Trophoblast cell (in vitro differentiated cells and primary cell): ENCODE data around the gene VSTM5.
A peak's percentile ranks its signal among the peaks of the same experiment; 100 is the strongest.

Experiments
- DNase-seq, 2 donors: peaks; one replicate each; pipeline ENCODE4 v3.0.0-alpha.2; 2016
- H2AFZ ChIP-seq: 2 replicates; pipeline ENCODE4 v1.6.1; 2013; ENCODE audit warnings: low read length, moderate library complexity, mild to moderate bottlenecking; ENCODE audit not compliant: insufficient read depth, poor library complexity
- H2AK5ac ChIP-seq: 2 replicates; pipeline ENCODE4 v1.6.1; 2013; ENCODE audit warnings: mild to moderate bottlenecking, low read length
- H2BK120ac ChIP-seq: 2 replicates; pipeline ENCODE4 v1.6.1; 2013; ENCODE audit warnings: low read length, mild to moderate bottlenecking, moderate library complexity; ENCODE audit not compliant: insufficient read depth, poor library complexity
- H2BK12ac ChIP-seq: 2 replicates; pipeline ENCODE4 v1.6.1; 2013; ENCODE audit warnings: mild to moderate bottlenecking, low read length, moderate library complexity
- H2BK5ac ChIP-seq: 2 replicates; pipeline ENCODE4 v1.6.1; 2013; ENCODE audit warnings: low read length, low read depth, moderate library complexity, mild to moderate bottlenecking; ENCODE audit not compliant: poor library complexity
- H3K14ac ChIP-seq: 2 replicates; pipeline ENCODE4 v1.6.1; 2013; ENCODE audit warnings: mild to moderate bottlenecking, low read length
- H3K18ac ChIP-seq: 2 replicates; pipeline ENCODE4 v1.6.1; 2013; ENCODE audit warnings: mild to moderate bottlenecking, low read length
- H3K23ac ChIP-seq: 2 replicates; pipeline ENCODE4 v1.6.1; 2013; ENCODE audit warnings: low read length
- H3K27ac ChIP-seq: 2 replicates; pipeline ENCODE4 v1.5.1; 2013; ENCODE audit warnings: low read depth, mild to moderate bottlenecking, inconsistent platforms, low read length, moderate library complexity
- H3K27me3 ChIP-seq: 2 replicates; pipeline ENCODE4 v1.6.1; 2013; ENCODE audit warnings: inconsistent platforms, mild to moderate bottlenecking, low read length, moderate library complexity; ENCODE audit not compliant: insufficient read depth
- H3K36me3 ChIP-seq, 2 experiments: 1 replicate in 1 of 2; 2 replicates in 1 of 2; pipeline ENCODE4 v1.6.1; 2013; ENCODE audit warnings: low read length in 2 of 2, mild to moderate bottlenecking in 2 of 2, moderate library complexity in 1 of 2; ENCODE audit not compliant: insufficient read depth in 2 of 2, control insufficient read depth in 1 of 2
- H3K4ac ChIP-seq: 2 replicates; pipeline ENCODE4 v1.6.1; 2013; ENCODE audit warnings: low read depth, mild to moderate bottlenecking, low read length, moderate library complexity
- H3K4me1 ChIP-seq, 2 experiments: 1 replicate in 1 of 2; 2 replicates in 1 of 2; pipeline ENCODE4 v1.6.1; 2013; ENCODE audit warnings: low read length in 2 of 2, mild to moderate bottlenecking in 2 of 2, moderate library complexity in 1 of 2; ENCODE audit not compliant: insufficient read depth in 2 of 2, control insufficient read depth in 1 of 2
- H3K4me2 ChIP-seq: 2 replicates; pipeline ENCODE4 v1.6.1; 2013; ENCODE audit warnings: inconsistent platforms, mild to moderate bottlenecking, low read length, moderate library complexity
- H3K4me3 ChIP-seq: 2 replicates; pipeline ENCODE4 v1.5.1; 2013; ENCODE audit warnings: mild to moderate bottlenecking, low read depth, low read length, inconsistent platforms
- H3K79me1 ChIP-seq: one replicate; pipeline ENCODE4 v1.6.1; 2013; ENCODE audit warnings: low read length
- H3K79me2 ChIP-seq: 2 replicates; pipeline ENCODE4 v1.6.1; 2013; ENCODE audit warnings: low read length, mild to moderate bottlenecking; ENCODE audit not compliant: control insufficient read depth, insufficient read depth, poor library complexity
- H3K9ac ChIP-seq: 2 replicates; pipeline ENCODE4 v1.6.1; 2013; ENCODE audit warnings: mild to moderate bottlenecking, low read length
- H3K9me3 ChIP-seq: 2 replicates; pipeline ENCODE4 v1.6.1; 2013; ENCODE audit warnings: low read depth, mild to moderate bottlenecking, control low read depth, inconsistent platforms, low read length; ENCODE audit not compliant: insufficient read depth
- H4K12ac ChIP-seq: 2 replicates; pipeline ENCODE4 v1.6.1; 2013; ENCODE audit warnings: low read depth, mild to moderate bottlenecking, low read length, moderate library complexity
- H4K8ac ChIP-seq: 2 replicates; pipeline ENCODE4 v1.6.1; 2013; ENCODE audit warnings: low read depth, mild to moderate bottlenecking, low read length, moderate library complexity
- H4K91ac ChIP-seq: one replicate; pipeline ENCODE4 v1.6.1; 2013; ENCODE audit warnings: low read depth, mild to moderate bottlenecking, low read length, moderate library complexity
- WGBS: extraction: QIAGEN DNeasy Blood & Tissue Kit; methylation state at CpG from one replicate; pipeline ENCODE4 v1.1.7; 2013; ENCODE audit warnings: missing lambda C conversion rate; ENCODE audit not compliant: insufficient read length, insufficient coverage; ENCODE audit errors: extremely low coverage; 5-methylcytosine and 5-hydroxymethylcytosine counted together

Gene VSTM5

DNA sequence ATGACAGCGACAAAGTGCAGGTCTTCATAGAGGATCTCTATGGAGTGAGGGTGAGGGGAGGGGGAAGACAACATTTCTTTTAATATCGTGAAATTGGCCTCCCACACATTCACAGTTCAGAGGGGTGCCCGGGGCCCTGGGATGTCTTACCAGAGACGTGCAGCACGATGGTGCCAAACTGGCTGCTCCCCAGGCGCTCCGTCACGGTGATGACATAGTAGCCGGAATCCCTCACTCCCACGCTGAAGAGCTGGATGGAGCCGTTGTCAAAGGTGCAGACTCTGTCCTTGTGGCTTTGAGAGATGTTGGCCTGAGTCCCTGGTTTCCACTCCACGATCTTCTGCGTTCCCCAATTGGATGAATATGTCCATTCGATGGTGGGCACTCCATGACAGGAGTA is 29.6 kb downstream of the VSTM5 start:
- Histone ChIP-seq H2AK5ac (no peak overlapping the region), H3K4me1 (peaks cover 10 to 12% of the 10 kb centered on the region in 2 experiments), H2BK5ac (no peak overlapping the region), H2AFZ (no peak overlapping the region), H3K4me3 (no peak overlapping the region), H3K4ac (no peak overlapping the region), H3K27ac (no peak overlapping the region), H4K91ac (no peak overlapping the region), H3K79me1 (peaks cover 5% of the 10 kb centered on the region), H4K12ac (no peak overlapping the region), H3K14ac (no peak overlapping the region), H3K9ac (no peak overlapping the region), H3K23ac (no peak overlapping the region), H3K79me2 (no peaks in the 10 kb centered on the region), H2BK120ac (no peak overlapping the region), H4K8ac (no peak overlapping the region), H2BK12ac (no peak overlapping the region), H3K9me3 (peaks cover 4% of the 10 kb centered on the region), H3K27me3 (no peaks in the 10 kb centered on the region), H3K4me2 (no peak overlapping the region), H3K18ac (no peak overlapping the region), H3K36me3 (peaks cover 0 to 1% of the 10 kb centered on the region in 2 experiments)
- no CpG with 5 or more reads among the region's 14 CpGs for WGBS
- DNase-seq: no peak

DNA sequence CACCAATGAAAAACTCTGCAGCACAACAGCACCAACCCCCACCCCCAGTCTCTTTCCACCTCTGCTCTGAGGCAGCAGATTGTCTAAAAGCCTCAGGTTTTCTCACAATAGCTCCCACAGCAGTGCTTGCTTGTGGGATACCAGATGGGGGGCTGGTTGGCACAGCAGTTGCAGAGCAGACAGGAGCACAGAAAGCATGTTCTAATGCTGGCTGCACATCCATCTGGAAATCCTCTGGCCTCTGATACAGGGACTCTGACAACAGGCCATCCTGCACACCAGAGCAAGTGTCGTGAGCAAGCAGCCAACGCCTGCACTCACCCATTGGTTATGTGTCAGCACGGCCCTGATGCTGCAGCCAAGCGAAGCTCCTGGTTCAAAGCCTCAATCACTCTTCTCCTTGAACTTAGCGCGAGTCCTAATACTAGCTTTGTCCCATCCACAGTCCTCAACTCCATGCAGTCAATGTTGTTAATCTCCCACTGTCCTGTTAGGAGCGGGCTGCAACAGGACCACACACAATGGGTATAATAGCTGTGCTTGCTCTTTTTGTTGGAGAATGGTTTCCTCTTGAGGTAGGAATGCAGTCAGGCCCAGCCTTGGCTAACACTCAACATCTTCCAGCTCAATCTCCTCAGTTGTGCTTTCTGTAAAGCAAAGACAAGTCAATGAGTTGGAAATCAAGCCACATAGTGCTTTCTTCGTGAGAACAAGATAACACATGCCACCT is 30.3 kb downstream of the VSTM5 start:
- peaks cover 12 to 14% of the 10 kb centered on the region in 2 experiments for H3K4me1 ChIP-seq
- no peak overlapping the region for H3K4ac ChIP-seq
- no peak overlapping the region for H4K8ac ChIP-seq
- H3K4me3 ChIP-seq: no peak overlapping the region
- no peak overlapping the region for H2BK120ac ChIP-seq
- H3K18ac ChIP-seq: no peak overlapping the region
- H3K9me3 ChIP-seq: peaks cover 4% of the 10 kb centered on the region
- H2BK5ac ChIP-seq: no peak overlapping the region
- no peak overlapping the region for H4K91ac ChIP-seq
- H3K23ac ChIP-seq: no peak overlapping the region
- no peak overlapping the region for H3K14ac ChIP-seq
- no peaks in the 10 kb centered on the region for H3K27me3 ChIP-seq
- no peak for DNase-seq
- H3K9ac ChIP-seq: no peak overlapping the region
- H3K79me1 ChIP-seq: peaks cover 9% of the 10 kb centered on the region
- no peaks in the 10 kb centered on the region for H3K79me2 ChIP-seq
- no peak overlapping the region for H2AFZ ChIP-seq
- no peak overlapping the region for H2AK5ac ChIP-seq
- H3K36me3 ChIP-seq: peaks cover 0 to 3% of the 10 kb centered on the region in 2 experiments
- no CpG with 5 or more reads among the region's 8 CpGs for WGBS
- H4K12ac ChIP-seq: no peak overlapping the region
- no peak overlapping the region for H3K27ac ChIP-seq
- no peak overlapping the region for H3K4me2 ChIP-seq
- H2BK12ac ChIP-seq: no peak overlapping the region

DNA sequence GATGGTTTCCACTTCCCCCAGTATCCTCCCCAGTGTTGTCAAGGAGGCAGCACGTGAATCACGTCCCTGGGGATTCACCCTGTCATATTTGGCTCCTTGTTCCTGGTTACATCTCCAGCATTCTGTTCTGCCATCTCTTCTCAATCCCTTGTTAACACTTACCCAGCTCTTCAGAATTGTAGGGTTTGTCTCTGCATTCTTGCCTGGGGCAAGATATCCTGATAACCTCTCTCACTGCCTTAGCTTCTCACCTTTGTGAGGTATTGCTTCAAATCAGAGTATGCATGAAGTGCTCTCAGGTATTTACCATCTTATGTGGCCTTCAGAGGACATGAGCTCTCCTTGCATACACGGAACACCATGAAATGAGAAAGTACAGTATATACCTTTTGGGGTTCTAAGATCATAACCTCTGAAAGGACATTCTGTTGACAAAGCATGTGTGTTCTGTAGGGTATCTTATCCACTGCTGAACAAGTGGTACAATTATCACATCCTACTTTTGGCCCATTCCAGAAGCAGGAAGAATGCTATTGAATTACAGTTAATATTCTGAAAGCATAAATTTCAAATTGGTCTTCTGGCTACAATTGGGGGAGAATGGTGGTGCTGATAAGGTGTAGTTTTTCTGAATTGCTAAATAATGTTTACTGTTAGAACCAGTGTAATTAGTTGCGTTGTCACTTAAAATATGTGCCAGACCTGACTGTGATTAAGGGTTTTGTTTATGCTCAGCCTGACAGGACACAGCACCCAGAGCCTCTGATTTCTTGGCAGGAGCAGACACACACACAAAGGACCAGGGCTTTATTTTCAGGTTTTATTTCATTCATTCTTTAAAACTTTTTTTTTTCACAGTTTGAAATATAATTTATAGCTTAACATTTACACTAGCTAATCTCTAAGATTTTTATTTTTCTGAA is 32.7 kb downstream of the VSTM5 start:
- Histone ChIP-seq H4K91ac (no peak overlapping the region), H3K9me3 (peaks cover 4% of the 10 kb centered on the region), H3K27ac (peak overlapping the region; percentile 65), H3K36me3 (peaks cover 4 to 8% of the 10 kb centered on the region in 2 experiments), H3K4ac (no peak overlapping the region), H3K23ac (no peak overlapping the region), H2AK5ac (no peak overlapping the region), H2BK5ac (no peak overlapping the region), H3K27me3 (no peaks in the 10 kb centered on the region), H3K9ac (no peak overlapping the region), H3K79me1 (peaks cover 11% of the 10 kb centered on the region), H4K12ac (no peak overlapping the region), H3K4me1 (peaks cover 12 to 14% of the 10 kb centered on the region in 2 experiments), H3K18ac (no peak overlapping the region), H3K79me2 (no peaks in the 10 kb centered on the region), H2BK12ac (no peak overlapping the region), H2BK120ac (peak overlapping the region; percentile 35), H3K14ac (no peak overlapping the region), H3K4me3 (no peak overlapping the region), H3K4me2 (peak overlapping the region; percentile 20), H4K8ac (peak overlapping the region; percentile 46), H2AFZ (no peak overlapping the region)
- WGBS: no CpG with 5 or more reads among the region's 4 CpGs
- DNase-seq: peak; percentile 90 to 98

DNA sequence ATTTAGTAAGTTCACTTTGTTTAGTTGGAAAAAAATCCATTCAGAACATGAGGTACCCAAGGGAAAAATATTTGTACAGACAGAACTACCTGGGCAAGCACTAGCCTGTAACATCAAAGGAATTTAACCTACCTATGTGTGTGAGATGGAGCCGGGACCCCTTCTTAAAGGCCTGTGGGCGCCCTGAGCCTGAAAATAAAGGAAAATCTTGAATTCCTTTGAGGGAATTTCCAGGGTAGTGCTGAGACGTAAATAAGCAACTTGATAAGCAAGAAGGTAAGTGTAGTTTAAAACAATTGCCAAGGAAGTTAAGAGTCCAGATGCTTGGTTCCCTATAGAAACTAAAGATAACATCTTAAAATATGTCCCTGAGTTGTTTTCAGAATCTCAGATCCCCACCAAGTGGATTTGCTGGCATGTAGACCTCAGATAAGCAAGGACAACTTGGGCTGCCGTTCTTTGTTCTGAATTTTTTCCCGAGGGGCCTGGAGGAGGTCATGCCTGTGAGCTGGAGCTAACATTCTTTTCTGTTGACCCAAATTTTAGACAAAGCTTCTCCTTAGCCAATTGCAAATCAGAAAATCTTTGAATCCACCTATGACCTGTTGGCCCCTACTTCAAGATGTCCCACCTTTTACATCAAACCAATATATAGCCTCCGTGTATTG is 35.3 kb downstream of the VSTM5 start:
- Histone ChIP-seq H3K36me3 (peaks cover 13 to 21% of the 10 kb centered on the region in 2 experiments), H3K4me2 (no peak overlapping the region), H3K4me3 (no peak overlapping the region), H3K18ac (no peak overlapping the region), H3K27ac (peak overlapping the region; percentile 71), H3K4ac (no peak overlapping the region), H3K27me3 (no peaks in the 10 kb centered on the region), H3K79me2 (no peaks in the 10 kb centered on the region), H2BK120ac (no peak overlapping the region), H3K9me3 (peaks cover 2% of the 10 kb centered on the region), H2AFZ (no peak overlapping the region), H2BK5ac (no peak overlapping the region), H3K9ac (no peak overlapping the region), H3K79me1 (peaks cover 11% of the 10 kb centered on the region), H2BK12ac (no peak overlapping the region), H4K12ac (no peak overlapping the region), H3K14ac (no peak overlapping the region), H3K23ac (no peak overlapping the region), H2AK5ac (no peak overlapping the region), H4K91ac (no peak overlapping the region), H3K4me1 (peaks cover 12 to 14% of the 10 kb centered on the region in 2 experiments), H4K8ac (no peak overlapping the region)
- DNase-seq: peak; percentile 93 to 96
- no CpG with 5 or more reads among the region's 6 CpGs for WGBS
